ENCODE results near the gene CFAP46.

The CFAP46 gene

GRCh38 chr10:132900211-132900756 lies 42.1 kb downstream of the CFAP46 start:
- Histone ChIP-seq H3K9me3 (ENCODE audit: insufficient read depth, low read length) (no peaks in the 10 kb centered on the region), H2AFZ (ENCODE audit: low read depth, low read length, severe bottlenecking) (no peak overlapping the region), H3K79me2 (ENCODE audit: insufficient read depth, low read length) (no peaks in the 10 kb centered on the region), H3K9ac (ENCODE audit: low read length) (no peak overlapping the region), H3K9me2 (replicated peaks; ENCODE audit: insufficient read depth, low read length) (no peaks in the 10 kb centered on the region), H3K4me3 (ENCODE audit: insufficient read depth, low read length, poor library complexity, severe bottlenecking) (no peak overlapping the region), H3K27me3 (ENCODE audit: low read length) (no peaks in the 10 kb centered on the region), H3F3A (ENCODE audit: insufficient read depth) (no peaks in the 10 kb centered on the region), H4K20me1 (ENCODE audit: low read depth, low read length) (no peaks in the 10 kb centered on the region), H3K36me3 (ENCODE audit: low read length) (no peaks in the 10 kb centered on the region), H3K27ac (ENCODE audit: low read depth, low read length) (no peak overlapping the region), H3K4me2 (ENCODE audit: low read depth, low read length, poor library complexity, severe bottlenecking) (no peak overlapping the region)
- TF ChIP-seq CTCF (IDR thresholded peaks at IDR 0.05; ENCODE audit: insufficient read depth, low read length, poor library complexity, severe bottlenecking) = no peak
- TF ChIP-seq EZH2phosphoT487 (conservative IDR thresholded peaks at IDR 0.05; ENCODE audit: low read length) = no peak

- Histone ChIP-seq H3K79me2 (ENCODE audit: insufficient read depth, low read length) (no peaks in the 10 kb centered on the region), H3K27me3 (ENCODE audit: low read length) (no peaks in the 10 kb centered on the region), H3K27ac (ENCODE audit: low read depth, low read length) (no peak overlapping the region)
Measured at GRCh38 chr10:132899751-132900065, 42.7 kb downstream of the CFAP46 start.

GRCh38 chr10:132899054-132899750 lies 43.2 kb downstream of the CFAP46 start:
- Histone ChIP-seq H2AFZ (ENCODE audit: low read depth, low read length, severe bottlenecking) (no peak overlapping the region), H3K9ac (ENCODE audit: low read length) (no peak overlapping the region), H3K27me3 (ENCODE audit: low read length) (no peaks in the 10 kb centered on the region), H3K4me3 (ENCODE audit: insufficient read depth, low read length, poor library complexity, severe bottlenecking) (no peak overlapping the region), H3K79me2 (ENCODE audit: insufficient read depth, low read length) (no peaks in the 10 kb centered on the region), H3K9me2 (replicated peaks; ENCODE audit: insufficient read depth, low read length) (no peaks in the 10 kb centered on the region), H3F3A (ENCODE audit: insufficient read depth) (no peaks in the 10 kb centered on the region), H3K9me3 (ENCODE audit: insufficient read depth, low read length) (no peaks in the 10 kb centered on the region), H4K20me1 (ENCODE audit: low read depth, low read length) (no peaks in the 10 kb centered on the region), H3K36me3 (ENCODE audit: low read length) (no peaks in the 10 kb centered on the region), H3K4me2 (ENCODE audit: low read depth, low read length, poor library complexity, severe bottlenecking) (no peak overlapping the region), H3K27ac (ENCODE audit: low read depth, low read length) (no peak overlapping the region)
- TF ChIP-seq CTCF (IDR thresholded peaks at IDR 0.05; ENCODE audit: insufficient read depth, low read length, poor library complexity, severe bottlenecking) (no peak), EZH2phosphoT487 (conservative IDR thresholded peaks at IDR 0.05; ENCODE audit: low read length) (no peak)

More at GRCh38 chr10:132899751-132900065, 42.7 kb downstream of the CFAP46 start:
- Histone ChIP-seq H2AFZ (ENCODE audit: low read depth, low read length, severe bottlenecking) (no peak overlapping the region), H3F3A (ENCODE audit: insufficient read depth) (no peaks in the 10 kb centered on the region), H3K9ac (ENCODE audit: low read length) (no peak overlapping the region), H3K9me2 (replicated peaks; ENCODE audit: insufficient read depth, low read length) (no peaks in the 10 kb centered on the region), H3K4me3 (ENCODE audit: insufficient read depth, low read length, poor library complexity, severe bottlenecking) (no peak overlapping the region), H3K36me3 (ENCODE audit: low read length) (no peaks in the 10 kb centered on the region), H3K4me2 (ENCODE audit: low read depth, low read length, poor library complexity, severe bottlenecking) (no peak overlapping the region), H4K20me1 (ENCODE audit: low read depth, low read length) (no peaks in the 10 kb centered on the region), H3K9me3 (ENCODE audit: insufficient read depth, low read length) (no peaks in the 10 kb centered on the region)
- TF ChIP-seq CTCF (IDR thresholded peaks at IDR 0.05; ENCODE audit: insufficient read depth, low read length, poor library complexity, severe bottlenecking) = no peak
- no peak for TF ChIP-seq EZH2phosphoT487 (conservative IDR thresholded peaks at IDR 0.05; ENCODE audit: low read length)

Data from SU-DHL-6 (cell line).